Hematopoietic multipotent progenitor cell (in vitro differentiated cells): ENCODE results near the gene WDR55. TPM values are rescaled to one million over a fixed set of nuclear protein-coding genes. Genes with fewer than 3 reads are reported as not detected.
"Not testable (repeated sequence)": the region's sequence is repeated elsewhere in the genome, so short reads cannot be mapped to it uniquely, and the experiment has no call there.

Source experiments
- DNase-seq, 3 donors: peaks; one replicate each; pipeline ENCODE4 v3.0.0-alpha.2; 2011 to 2015; ENCODE audit warnings: low read depth in 2 of 3, low spot score in 2 of 3
- total RNA-seq: library from RNA; depleted of rRNA; stranded (reverse); fragments of >200 nt; gene quantifications from one replicate; pipeline ENCODE4 v1.2.3, GENCODE V29; 2012

Gene WDR55
- total RNA-seq, result 18.3 TPM

GRCh38 chr5:140664359-140665119 is at the start of gene WDR55:
WDR55 (plus strand) TSS chr5:140664904; CDS start chr5:140664913, 9 bp downstream.
- DNase-seq, result peak; percentile 84 to 96 (median 95)

GRCh38 chr5:140622301-140622700 is 42.4 kb upstream of the WDR55 start:
- DNase-seq, result no peak

- not testable (repeated sequence) for DNase-seq
These were observed 41.6 kb upstream of the WDR55 start for GRCh38 chr5:140623061-140623460.

- DNase-seq, result not testable (repeated sequence)
These were observed 39.8 kb upstream of the WDR55 start for GRCh38 chr5:140624886-140625285.

GRCh38 chr5:140627972-140628371 is 36.7 kb upstream of the WDR55 start:
- DNase-seq, result no peak

GRCh38 chr5:140628711-140629110 is 36.0 kb upstream of the WDR55 start:
- no peak for DNase-seq

GRCh38 chr5:140630292-140631035 is 34.2 kb upstream of the WDR55 start:
- no peak for DNase-seq

GRCh38 chr5:140631036-140631417 is 33.7 kb upstream of the WDR55 start:
- no peak for DNase-seq

GRCh38 chr5:140631831-140632365 is 32.8 kb upstream of the WDR55 start:
- DNase-seq, result peak in 1 of 3 donors; percentile 36

- peak in 2 of 3 donors; percentile 31 to 51 for DNase-seq
These were observed 32.2 kb upstream of the WDR55 start for GRCh38 chr5:140632366-140633020.

- DNase-seq, result no peak
These were observed 31.7 kb upstream of the WDR55 start, which contains the start of gene CD14 for GRCh38 chr5:140633021-140633471. CD14 (minus strand) TSS chr5:140633175; CDS start chr5:140633071, 104 bp downstream.

GRCh38 chr5:140633501-140633900 is 31.2 kb upstream of the WDR55 start:
- DNase-seq, result no peak

GRCh38 chr5:140634103-140634502 is 30.6 kb upstream of the WDR55 start:
- DNase-seq, result no peak

- no peak for DNase-seq
These were observed 29.1 kb upstream of the WDR55 start for GRCh38 chr5:140635291-140636257.

GRCh38 chr5:140637371-140638100 is 27.2 kb upstream of the WDR55 start:
- no peak for DNase-seq

- not testable (repeated sequence) for DNase-seq
These were observed 25.9 kb upstream of the WDR55 start for GRCh38 chr5:140638898-140639147.

- DNase-seq, result peak; percentile 87 to 95 (median 95)
These were observed 25.3 kb upstream of the WDR55 start, which contains the start of gene TMCO6 for GRCh38 chr5:140639148-140639981. TMCO6 (plus strand) TSS chr5:140639451; CDS start chr5:140639528, 77 bp downstream.

GRCh38 chr5:140641716-140642115 is 23.0 kb upstream of the WDR55 start:
- DNase-seq, result no peak
